22Rv1 (cell line): ENCODE data around the gene ASMT.

Experiments
- ZFX ChIP-seq: fragments of 450-650 bp; IDR thresholded peaks from 2 replicates; pipeline ENCODE4 v1.6.1; 2017; ENCODE audit warnings: antibody characterized with exemption, borderline replicate concordance
- TF ChIP-seq, protein P1 (sequence below): fragments of 450-650 bp; IDR thresholded peaks from 2 replicates; pipeline ENCODE4 v1.5.1; 2017; ENCODE audit warnings: mild to moderate bottlenecking

DNA sequence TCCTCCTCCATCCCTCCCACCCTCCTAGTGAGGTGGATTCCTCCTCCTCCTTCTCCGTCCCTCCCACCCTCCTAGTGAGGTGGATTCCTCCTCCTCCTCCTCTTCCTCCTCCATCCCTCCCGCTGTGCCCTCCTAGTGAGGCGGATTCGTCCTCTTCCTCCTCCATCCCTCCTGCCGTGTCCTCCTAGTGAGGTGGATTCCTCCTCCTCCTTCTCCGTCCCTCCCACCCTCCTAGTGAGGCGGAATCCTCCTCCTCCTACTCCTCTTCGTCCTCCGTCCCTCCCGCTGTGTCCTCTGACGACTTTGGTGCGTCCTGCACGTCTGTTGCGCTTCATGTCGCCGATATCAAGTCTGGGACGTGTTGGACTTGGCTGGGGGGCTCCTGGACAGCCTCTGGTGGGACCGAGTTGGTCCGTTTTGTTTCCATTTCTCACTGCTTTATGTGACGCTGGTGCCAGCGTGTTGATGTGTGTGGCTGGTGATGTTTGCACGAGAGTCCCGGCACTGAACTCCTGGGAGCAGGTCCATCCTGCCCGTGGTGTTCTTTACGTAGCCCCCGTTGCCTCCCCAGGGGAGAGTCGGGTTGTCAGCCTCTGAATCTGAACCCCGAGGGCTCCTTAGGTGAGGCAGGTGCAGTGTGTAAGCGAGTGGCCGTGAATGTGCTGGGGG is 18.0 kb upstream of the ASMT start:
- TF ChIP-seq, protein P1, sequence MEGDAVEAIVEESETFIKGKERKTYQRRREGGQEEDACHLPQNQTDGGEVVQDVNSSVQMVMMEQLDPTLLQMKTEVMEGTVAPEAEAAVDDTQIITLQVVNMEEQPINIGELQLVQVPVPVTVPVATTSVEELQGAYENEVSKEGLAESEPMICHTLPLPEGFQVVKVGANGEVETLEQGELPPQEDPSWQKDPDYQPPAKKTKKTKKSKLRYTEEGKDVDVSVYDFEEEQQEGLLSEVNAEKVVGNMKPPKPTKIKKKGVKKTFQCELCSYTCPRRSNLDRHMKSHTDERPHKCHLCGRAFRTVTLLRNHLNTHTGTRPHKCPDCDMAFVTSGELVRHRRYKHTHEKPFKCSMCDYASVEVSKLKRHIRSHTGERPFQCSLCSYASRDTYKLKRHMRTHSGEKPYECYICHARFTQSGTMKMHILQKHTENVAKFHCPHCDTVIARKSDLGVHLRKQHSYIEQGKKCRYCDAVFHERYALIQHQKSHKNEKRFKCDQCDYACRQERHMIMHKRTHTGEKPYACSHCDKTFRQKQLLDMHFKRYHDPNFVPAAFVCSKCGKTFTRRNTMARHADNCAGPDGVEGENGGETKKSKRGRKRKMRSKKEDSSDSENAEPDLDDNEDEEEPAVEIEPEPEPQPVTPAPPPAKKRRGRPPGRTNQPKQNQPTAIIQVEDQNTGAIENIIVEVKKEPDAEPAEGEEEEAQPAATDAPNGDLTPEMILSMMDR, result no peak
- no peak for TF ChIP-seq ZFX
